Measurements from ENCODE around the gene KCMF1. TPM values are rescaled to one million over a fixed set of nuclear protein-coding genes. Genes with fewer than 3 reads are reported as not detected.

The KCMF1 gene
- total and polyA plus RNA-seq, 2 donors (not counting 1 experiment from before 2014, with no cell fraction given) = 43.7 to 81.5 TPM

GRCh38 chr2:85077859-85078419 lies 107.0 kb downstream of the KCMF1 start:
- ATAC-seq (ENCODE audit: low read depth) = no peak
- Histone ChIP-seq H3K4me2 (replicated peaks; ENCODE audit: low read depth, low read length, poor library complexity, severe bottlenecking) (no peak overlapping the region), H3K9ac (ENCODE audit: low read length) (no peak overlapping the region), H3K9me3 (ENCODE audit: control extremely low read depth in 1 of 3, control insufficient read depth in 2 of 3, insufficient read depth in 1 of 3, low read length in 2 of 3) (peaks cover 0 to 10% (median 2%) of the 10 kb centered on the region in 3 donors), H3K79me2 (ENCODE audit: control insufficient read depth, insufficient read depth, low read length) (no peaks in the 10 kb centered on the region), H2AFZ (ENCODE audit: insufficient read depth, low read depth, low read length, poor library complexity, severe bottlenecking) (no peak overlapping the region), H3K27me3 (replicated peaks in 1 of 4; ENCODE audit: control extremely low read depth in 1 of 4, control insufficient read depth in 3 of 4, insufficient read depth in 4 of 4, low read length in 3 of 4) (peaks cover 0 to 17% (median 0%) of the 10 kb centered on the region in 4 experiments), H3K4me1 (ENCODE audit: control insufficient read depth in 2 of 2, insufficient read depth in 2 of 2, low read length in 2 of 2) (peaks cover 4 to 10% of the 10 kb centered on the region in 2 donors), H3K36me3 (replicated peaks in 1 of 2; ENCODE audit: control extremely low read depth in 1 of 2, control insufficient read depth in 1 of 2, extremely low read depth in 1 of 2, insufficient read depth in 2 of 2, low read length in 1 of 2) (no peaks in the 10 kb centered on the region), H4K20me1 (ENCODE audit: control insufficient read depth, insufficient read depth, low read length, poor library complexity, severe bottlenecking) (no peaks in the 10 kb centered on the region), H3K27ac (ENCODE audit: low read length in 2 of 2) (no peak overlapping the region), H3K4me3 (ENCODE audit: control extremely low read depth in 1 of 5, extremely low read depth in 1 of 5, insufficient read depth in 1 of 5, low read depth in 2 of 5, low read length in 4 of 5) (no peak overlapping the region)
- ChIA-PET CTCF (no interaction called here), POLR2A (no interaction called here)
- Mint-ChIP-seq H3K4me3 (no peak overlapping the region), H3K27ac (no peak overlapping the region), H3K27me3 (peaks cover 18% of the 10 kb centered on the region), H3K9me3 (ENCODE audit: insufficient read depth) (peaks cover 7% of the 10 kb centered on the region), H3K4me1 (peaks cover 12% of the 10 kb centered on the region)
- no peak for DNase-seq
- 84% methylated on average over 5 of the region's 5 CpGs for WGBS (ENCODE audit: insufficient coverage)
- intact Hi-C loops (cut with micrococcal nuclease) = no loop called here
- no peak for TF ChIP-seq EZH2 (IDR thresholded peaks at IDR 0.05; ENCODE audit: borderline replicate concordance, insufficient read depth, low read depth, low read length, poor library complexity, severe bottlenecking)
- TF ChIP-seq CTCF (IDR thresholded peaks at IDR 0.05) = no peak

- DNase-seq (no peak), ATAC-seq (ENCODE audit: low read depth) (no peak)
- 87% methylated on average over 4 of the region's 5 CpGs for WGBS (ENCODE audit: insufficient coverage)
- H3K27me3 ChIP-seq (replicated peaks in 1 of 4; ENCODE audit: control extremely low read depth in 1 of 4, control insufficient read depth in 3 of 4, insufficient read depth in 4 of 4, low read length in 3 of 4) = peaks cover 0 to 17% (median 0%) of the 10 kb centered on the region in 4 experiments
- ChIA-PET CTCF (no interaction called here), POLR2A (no interaction called here)
- H3K27ac ChIP-seq (ENCODE audit: low read length in 2 of 2) = no peak overlapping the region
- H3K4me3 ChIP-seq (ENCODE audit: control extremely low read depth in 1 of 5, extremely low read depth in 1 of 5, insufficient read depth in 1 of 5, low read depth in 2 of 5, low read length in 4 of 5) = no peak overlapping the region
- H3K4me1 ChIP-seq (ENCODE audit: control insufficient read depth in 2 of 2, insufficient read depth in 2 of 2, low read length in 2 of 2) = peaks cover 4 to 10% of the 10 kb centered on the region in 2 donors
- peaks cover 0 to 10% (median 2%) of the 10 kb centered on the region in 3 donors for H3K9me3 ChIP-seq (ENCODE audit: control extremely low read depth in 1 of 3, control insufficient read depth in 2 of 3, insufficient read depth in 1 of 3, low read length in 2 of 3)
- Mint-ChIP-seq H3K9me3 (ENCODE audit: insufficient read depth) (peaks cover 8% of the 10 kb centered on the region), H3K4me1 (peaks cover 12% of the 10 kb centered on the region), H3K4me3 (no peak overlapping the region), H3K27ac (no peak overlapping the region), H3K27me3 (peaks cover 22% of the 10 kb centered on the region)
- TF ChIP-seq CTCF (IDR thresholded peaks at IDR 0.05) (no peak), EZH2 (IDR thresholded peaks at IDR 0.05; ENCODE audit: borderline replicate concordance, insufficient read depth, low read depth, low read length, poor library complexity, severe bottlenecking) (no peak)
- no peaks in the 10 kb centered on the region for H4K20me1 ChIP-seq (ENCODE audit: control insufficient read depth, insufficient read depth, low read length, poor library complexity, severe bottlenecking)
- no peak overlapping the region for H3K9ac ChIP-seq (ENCODE audit: low read length)
- no peak overlapping the region for H3K4me2 ChIP-seq (replicated peaks; ENCODE audit: low read depth, low read length, poor library complexity, severe bottlenecking)
- no peaks in the 10 kb centered on the region for H3K36me3 ChIP-seq (replicated peaks in 1 of 2; ENCODE audit: control extremely low read depth in 1 of 2, control insufficient read depth in 1 of 2, extremely low read depth in 1 of 2, insufficient read depth in 2 of 2, low read length in 1 of 2)
- H2AFZ ChIP-seq (ENCODE audit: insufficient read depth, low read depth, low read length, poor library complexity, severe bottlenecking) = no peak overlapping the region
- intact Hi-C loops (cut with micrococcal nuclease) = no loop called here
- H3K79me2 ChIP-seq (ENCODE audit: control insufficient read depth, insufficient read depth, low read length) = no peaks in the 10 kb centered on the region
These were observed 107.6 kb downstream of the KCMF1 start for GRCh38 chr2:85078536-85078935.
